ENCODE measurements around the gene CCNK.

The CCNK gene

GRCh38 chr14:99541677-99542470, 60.7 kb downstream of the CCNK start:
- ATAC-seq (ENCODE audit: low read depth) (no peak), DNase-seq (ENCODE audit: low spot score) (no peak)
- Histone ChIP-seq H3K4me3 (ENCODE audit: severe bottlenecking) (no peak overlapping the region), H3K36me3 (ENCODE audit: low read depth) (no peaks in the 10 kb centered on the region), H3K4me1 (ENCODE audit: insufficient read depth, poor library complexity, severe bottlenecking) (peaks cover 30% of the 10 kb centered on the region), H3K9me3 (ENCODE audit: severe bottlenecking) (no peaks in the 10 kb centered on the region), H3K27me3 (ENCODE audit: insufficient read depth, poor library complexity, severe bottlenecking) (no peaks in the 10 kb centered on the region), H3K27ac (ENCODE audit: poor library complexity, severe bottlenecking) (peak overlapping the region; percentile 16)
- TF ChIP-seq, protein P1, sequence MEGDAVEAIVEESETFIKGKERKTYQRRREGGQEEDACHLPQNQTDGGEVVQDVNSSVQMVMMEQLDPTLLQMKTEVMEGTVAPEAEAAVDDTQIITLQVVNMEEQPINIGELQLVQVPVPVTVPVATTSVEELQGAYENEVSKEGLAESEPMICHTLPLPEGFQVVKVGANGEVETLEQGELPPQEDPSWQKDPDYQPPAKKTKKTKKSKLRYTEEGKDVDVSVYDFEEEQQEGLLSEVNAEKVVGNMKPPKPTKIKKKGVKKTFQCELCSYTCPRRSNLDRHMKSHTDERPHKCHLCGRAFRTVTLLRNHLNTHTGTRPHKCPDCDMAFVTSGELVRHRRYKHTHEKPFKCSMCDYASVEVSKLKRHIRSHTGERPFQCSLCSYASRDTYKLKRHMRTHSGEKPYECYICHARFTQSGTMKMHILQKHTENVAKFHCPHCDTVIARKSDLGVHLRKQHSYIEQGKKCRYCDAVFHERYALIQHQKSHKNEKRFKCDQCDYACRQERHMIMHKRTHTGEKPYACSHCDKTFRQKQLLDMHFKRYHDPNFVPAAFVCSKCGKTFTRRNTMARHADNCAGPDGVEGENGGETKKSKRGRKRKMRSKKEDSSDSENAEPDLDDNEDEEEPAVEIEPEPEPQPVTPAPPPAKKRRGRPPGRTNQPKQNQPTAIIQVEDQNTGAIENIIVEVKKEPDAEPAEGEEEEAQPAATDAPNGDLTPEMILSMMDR (IDR thresholded peaks at IDR 0.05; ENCODE audit: poor library complexity, severe bottlenecking): no peak

DNA sequence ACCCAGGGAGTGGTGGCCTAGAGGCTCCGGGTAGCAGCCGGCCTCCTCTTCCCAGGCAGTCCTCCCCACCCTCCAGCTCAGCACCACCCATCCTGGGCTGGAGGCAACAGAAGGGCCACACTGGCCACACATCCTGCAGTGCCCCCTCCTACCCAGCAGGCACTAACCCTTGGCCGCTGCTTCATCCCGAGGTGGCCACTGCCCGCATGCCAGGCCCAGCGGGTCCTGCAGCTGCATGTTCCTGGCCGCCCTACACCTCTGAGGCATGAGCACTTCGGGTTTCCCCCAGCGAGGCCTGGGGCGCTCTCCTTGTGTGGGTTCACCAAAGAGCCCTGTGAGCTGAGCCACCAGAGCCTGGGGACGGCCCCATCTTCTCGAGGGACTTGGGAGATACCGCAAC, 61.4 kb downstream of the CCNK start:
- DNase-seq (ENCODE audit: low spot score) (no peak), ATAC-seq (ENCODE audit: low read depth) (no peak)
- H3K36me3 ChIP-seq (ENCODE audit: low read depth): no peaks in the 10 kb centered on the region
- H3K4me3 ChIP-seq (ENCODE audit: severe bottlenecking): no peak overlapping the region
- no peaks in the 10 kb centered on the region for H3K27me3 ChIP-seq (ENCODE audit: insufficient read depth, poor library complexity, severe bottlenecking)
- H3K9me3 ChIP-seq (ENCODE audit: severe bottlenecking): no peaks in the 10 kb centered on the region
- peaks cover 23% of the 10 kb centered on the region for H3K4me1 ChIP-seq (ENCODE audit: insufficient read depth, poor library complexity, severe bottlenecking)
- TF ChIP-seq, protein P1 (IDR thresholded peaks at IDR 0.05; ENCODE audit: poor library complexity, severe bottlenecking): no peak
- peak overlapping the region; percentile 16 for H3K27ac ChIP-seq (ENCODE audit: poor library complexity, severe bottlenecking)

DNA sequence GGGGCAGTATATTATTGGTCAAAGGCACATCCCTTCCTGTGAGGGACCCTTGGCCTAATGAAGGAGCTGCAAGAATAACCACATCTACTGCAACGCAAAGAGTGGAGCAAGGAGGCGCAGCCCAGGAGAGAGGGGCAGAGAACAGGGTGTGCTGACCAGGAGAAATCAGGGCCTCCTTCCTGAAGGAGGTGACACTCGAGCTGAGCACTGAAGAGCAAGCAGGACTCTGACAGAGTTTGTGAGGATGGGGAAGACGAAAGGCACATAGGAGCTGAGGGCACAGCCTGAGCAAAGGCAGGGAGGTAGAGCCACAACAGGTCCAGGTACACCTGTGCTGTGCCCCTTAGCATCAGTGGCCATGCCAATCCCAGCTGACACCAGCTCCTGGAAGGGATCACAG, 62.2 kb downstream of the CCNK start:
- H3K4me3 ChIP-seq (ENCODE audit: severe bottlenecking): no peak overlapping the region
- TF ChIP-seq, protein P1 (IDR thresholded peaks at IDR 0.05; ENCODE audit: poor library complexity, severe bottlenecking): no peak
- ATAC-seq (ENCODE audit: low read depth) (no peak), DNase-seq (ENCODE audit: low spot score) (no peak)
- no peaks in the 10 kb centered on the region for H3K27me3 ChIP-seq (ENCODE audit: insufficient read depth, poor library complexity, severe bottlenecking)
- H3K27ac ChIP-seq (ENCODE audit: poor library complexity, severe bottlenecking): no peak overlapping the region
- H3K4me1 ChIP-seq (ENCODE audit: insufficient read depth, poor library complexity, severe bottlenecking): peaks cover 15% of the 10 kb centered on the region
- H3K36me3 ChIP-seq (ENCODE audit: low read depth): no peaks in the 10 kb centered on the region
- H3K9me3 ChIP-seq (ENCODE audit: severe bottlenecking): no peaks in the 10 kb centered on the region

DNA sequence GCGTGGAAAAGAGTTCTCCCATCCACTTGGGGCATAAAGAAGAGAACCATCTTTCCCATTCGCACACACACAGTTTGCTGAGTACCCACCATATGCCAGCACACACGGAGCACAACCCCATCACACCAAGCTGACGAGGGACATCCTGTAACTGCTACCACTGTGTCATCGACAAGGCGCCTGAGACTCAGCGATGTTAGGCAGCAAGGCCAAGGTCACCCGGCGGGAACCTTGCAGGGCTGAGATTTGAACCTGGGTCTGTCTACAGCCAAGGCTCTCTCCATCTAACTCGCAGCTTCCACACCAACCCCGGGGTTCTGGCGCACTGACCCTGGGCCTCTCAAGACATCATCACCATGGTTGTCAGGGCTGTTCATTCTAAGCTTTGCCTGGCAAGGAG, 62.8 kb downstream of the CCNK start:
- H3K9me3 ChIP-seq (ENCODE audit: severe bottlenecking): no peaks in the 10 kb centered on the region
- no peaks in the 10 kb centered on the region for H3K27me3 ChIP-seq (ENCODE audit: insufficient read depth, poor library complexity, severe bottlenecking)
- H3K4me1 ChIP-seq (ENCODE audit: insufficient read depth, poor library complexity, severe bottlenecking): peaks cover 10% of the 10 kb centered on the region
- H3K27ac ChIP-seq (ENCODE audit: poor library complexity, severe bottlenecking): no peak overlapping the region
- no peaks in the 10 kb centered on the region for H3K36me3 ChIP-seq (ENCODE audit: low read depth)
- TF ChIP-seq, protein P1 (IDR thresholded peaks at IDR 0.05; ENCODE audit: poor library complexity, severe bottlenecking): no peak
- no peak overlapping the region for H3K4me3 ChIP-seq (ENCODE audit: severe bottlenecking)
- ATAC-seq (ENCODE audit: low read depth): no peak
- no peak for DNase-seq (ENCODE audit: low spot score)

DNA sequence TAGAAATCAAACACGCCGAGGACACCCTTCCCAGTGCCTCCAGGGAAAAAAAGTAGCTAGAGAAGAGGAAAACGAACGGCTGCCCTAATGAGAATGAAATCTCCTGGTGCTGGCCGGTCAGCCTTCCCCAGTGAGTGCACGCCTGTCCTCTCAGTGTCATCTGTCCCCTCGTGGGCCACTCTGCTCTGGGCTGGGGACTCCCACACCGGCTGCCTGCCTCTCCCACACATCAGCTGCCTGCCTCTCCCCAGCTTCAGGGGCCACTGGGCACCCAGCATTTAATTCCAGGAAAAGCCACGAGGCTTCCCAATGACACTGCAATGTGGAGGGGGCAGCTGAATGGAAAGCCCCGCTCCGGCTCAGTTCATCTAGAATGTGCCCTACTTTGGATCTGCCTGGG, 63.8 kb downstream of the CCNK start:
- no peak overlapping the region for H3K4me3 ChIP-seq (ENCODE audit: severe bottlenecking)
- H3K27me3 ChIP-seq (ENCODE audit: insufficient read depth, poor library complexity, severe bottlenecking): no peaks in the 10 kb centered on the region
- peaks cover 10% of the 10 kb centered on the region for H3K4me1 ChIP-seq (ENCODE audit: insufficient read depth, poor library complexity, severe bottlenecking)
- no peaks in the 10 kb centered on the region for H3K36me3 ChIP-seq (ENCODE audit: low read depth)
- TF ChIP-seq, protein P1 (IDR thresholded peaks at IDR 0.05; ENCODE audit: poor library complexity, severe bottlenecking): no peak
- no peak overlapping the region for H3K27ac ChIP-seq (ENCODE audit: poor library complexity, severe bottlenecking)
- ATAC-seq (ENCODE audit: low read depth) (no peak), DNase-seq (ENCODE audit: low spot score) (no peak)
- no peaks in the 10 kb centered on the region for H3K9me3 ChIP-seq (ENCODE audit: severe bottlenecking)

Measured in RWPE2 (cell line).